NCI-H2171 (cell line): Measurements from ENCODE around the gene PRPS2.

Experiments used
- DNase-seq: peaks from one replicate; lab custom pipeline; 2025; lab: John Stamatoyannopoulos, UW

PRPS2 gene

GRCh38 chrX:12791257-12792228 lies at the start of gene PRPS2:
Gene PRPS2, plus strand, starts transcription at chrX:12791412. Its CDS starts 86 bp downstream, at chrX:12791498.
- peak; percentile 51 for DNase-seq

- DNase-seq: no peak
These were observed 49.8 kb upstream of the PRPS2 start for GRCh38 chrX:12741416-12741815.

GRCh38 chrX:12747433-12747832 lies 43.8 kb upstream of the PRPS2 start:
- no peak for DNase-seq

- DNase-seq: no peak
These were observed 39.3 kb upstream of the PRPS2 start for GRCh38 chrX:12751887-12752286.

- no peak for DNase-seq
These were observed 37.8 kb upstream of the PRPS2 start for GRCh38 chrX:12753366-12753765.

- no peak for DNase-seq
These were observed 32.9 kb upstream of the PRPS2 start for GRCh38 chrX:12758291-12758690.

- DNase-seq: no peak
These were observed 23.4 kb upstream of the PRPS2 start for GRCh38 chrX:12767856-12768255.

GRCh38 chrX:12768491-12768890 lies 22.7 kb upstream of the PRPS2 start:
- no peak for DNase-seq

- DNase-seq: no peak
These were observed 20.8 kb upstream of the PRPS2 start for GRCh38 chrX:12770440-12770839.

- no peak for DNase-seq
These were observed 19.7 kb upstream of the PRPS2 start for GRCh38 chrX:12771445-12772069.

GRCh38 chrX:12777670-12778069 lies 13.5 kb upstream of the PRPS2 start:
- no peak for DNase-seq

GRCh38 chrX:12779534-12779933 lies 11.7 kb upstream of the PRPS2 start:
- DNase-seq: no peak

- DNase-seq: no peak
These were observed 2.6 kb upstream of the PRPS2 start for GRCh38 chrX:12788645-12789044.

GRCh38 chrX:12789976-12790375 lies 1.2 kb upstream of the PRPS2 start:
- no peak for DNase-seq

- DNase-seq: no peak
These were observed 341 bp upstream of the PRPS2 start for GRCh38 chrX:12790885-12791256.

- no peak for DNase-seq
These were observed 1.5 kb downstream of the PRPS2 start for GRCh38 chrX:12792711-12793110.

GRCh38 chrX:12794654-12795053 lies 3.4 kb downstream of the PRPS2 start:
- no peak for DNase-seq

- DNase-seq: no peak
These were observed 7.4 kb downstream of the PRPS2 start for GRCh38 chrX:12798601-12799000.

GRCh38 chrX:12799118-12799517 lies 7.9 kb downstream of the PRPS2 start:
- no peak for DNase-seq

- no peak for DNase-seq
These were observed 11.5 kb downstream of the PRPS2 start for GRCh38 chrX:12802741-12803140.

GRCh38 chrX:12804655-12805054 lies 13.4 kb downstream of the PRPS2 start:
- no peak for DNase-seq

- no peak for DNase-seq
These were observed 14.1 kb downstream of the PRPS2 start for GRCh38 chrX:12805333-12805732.

GRCh38 chrX:12811658-12812057 lies 20.4 kb downstream of the PRPS2 start:
- no peak for DNase-seq
